OCI-M1 (cell line): ENCODE data around the gene THRB.
"Not testable (repeated sequence)": the region's sequence is repeated elsewhere in the genome, so short reads cannot be mapped to it uniquely, and the experiment has no call there.

Source experiments
- DNase-seq: peaks from one replicate; lab custom pipeline; 2025; lab: John Stamatoyannopoulos, UW

The THRB gene

DNA sequence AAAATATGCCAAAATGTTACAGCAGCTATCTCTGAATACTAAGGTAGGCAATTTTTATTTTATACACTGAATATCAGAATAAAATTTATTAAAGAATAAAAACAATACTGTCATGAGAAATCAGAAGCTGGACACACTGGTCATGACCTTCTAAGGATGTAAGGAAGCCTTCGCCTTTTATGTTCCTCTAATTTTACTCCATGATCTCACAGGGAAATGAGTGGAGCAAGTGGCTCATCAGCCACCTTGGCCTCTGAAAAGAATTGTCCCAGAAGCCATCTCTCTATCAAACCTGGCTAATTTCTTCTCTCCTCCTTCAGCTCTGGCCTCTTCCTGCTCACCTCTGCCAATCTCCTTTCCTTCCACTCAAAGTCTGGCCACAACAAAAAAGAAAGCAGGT lies 48.6 kb downstream of the THRB start:
- DNase-seq = peak; percentile 16

DNA sequence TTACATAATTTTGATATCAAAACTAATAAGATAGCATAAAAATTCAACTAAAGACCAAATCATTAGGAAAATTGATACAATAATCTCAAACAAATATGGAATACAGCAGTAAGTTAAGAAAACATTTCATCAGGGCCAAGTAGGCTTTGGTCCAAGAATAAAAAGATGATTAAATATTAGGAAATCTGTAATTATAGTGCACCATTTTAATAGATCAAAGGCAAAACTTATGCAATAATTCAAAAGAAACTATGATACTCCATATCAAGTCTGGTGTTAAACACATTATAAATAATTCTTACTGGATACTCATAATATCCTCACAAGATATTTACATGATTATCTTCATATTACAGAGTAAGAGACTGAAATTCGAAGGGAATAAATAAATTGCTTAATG lies 51.2 kb downstream of the THRB start:
- DNase-seq = no peak

DNA sequence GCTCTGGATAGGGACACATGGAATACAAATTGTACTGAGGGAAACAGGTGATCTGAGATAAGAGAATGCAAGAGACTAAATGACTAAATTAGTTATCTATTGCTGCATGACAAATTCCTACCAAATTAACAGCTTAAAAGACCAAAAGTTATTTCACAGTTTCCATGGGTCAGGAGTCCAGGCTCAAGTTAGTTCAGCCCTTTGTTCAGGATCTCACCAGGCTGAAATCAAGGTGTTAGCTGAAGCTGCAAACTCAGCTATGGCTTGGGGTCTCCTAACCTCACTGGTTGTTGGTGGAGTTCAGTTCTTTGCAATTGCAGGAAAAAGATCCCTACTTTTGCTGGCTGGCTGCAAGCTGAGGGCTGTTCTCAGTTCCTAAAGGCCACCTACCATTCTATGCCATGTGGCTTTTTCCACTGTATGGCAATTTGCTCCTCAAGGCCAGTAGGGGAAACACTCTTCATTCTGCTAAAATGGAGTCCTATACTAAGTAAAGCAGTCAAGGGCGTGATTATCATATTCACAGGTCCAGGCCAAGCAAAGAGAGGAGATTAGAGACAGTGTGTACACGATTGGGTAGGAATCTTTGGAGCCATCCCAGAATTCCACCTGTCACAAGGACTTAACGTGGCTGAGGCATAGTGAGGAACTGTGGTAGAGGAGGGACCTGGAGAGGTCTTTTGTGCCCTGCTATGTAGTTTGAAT lies 53.7 kb downstream of the THRB start:
- DNase-seq = peak; percentile 15

DNA sequence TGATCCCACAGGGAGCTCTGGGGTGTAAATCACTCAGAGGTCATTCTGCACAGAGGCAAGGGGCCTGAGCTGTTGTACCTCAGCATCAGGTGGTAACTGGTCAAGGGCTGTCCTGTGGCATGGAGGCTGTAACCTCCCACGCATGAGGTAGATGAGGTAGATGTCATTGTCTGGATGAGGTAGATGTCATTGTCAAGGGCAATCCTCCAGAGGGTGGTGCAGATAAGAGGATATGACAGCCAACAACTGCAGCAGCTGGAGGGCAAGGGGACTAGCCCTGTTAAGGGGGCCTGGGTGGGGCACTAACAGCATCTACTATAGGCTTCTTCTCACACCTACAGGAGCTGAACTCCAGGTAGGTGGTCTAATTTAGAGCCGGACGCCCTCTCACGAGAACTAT lies 55.6 kb downstream of the THRB start:
- DNase-seq = no peak

DNA sequence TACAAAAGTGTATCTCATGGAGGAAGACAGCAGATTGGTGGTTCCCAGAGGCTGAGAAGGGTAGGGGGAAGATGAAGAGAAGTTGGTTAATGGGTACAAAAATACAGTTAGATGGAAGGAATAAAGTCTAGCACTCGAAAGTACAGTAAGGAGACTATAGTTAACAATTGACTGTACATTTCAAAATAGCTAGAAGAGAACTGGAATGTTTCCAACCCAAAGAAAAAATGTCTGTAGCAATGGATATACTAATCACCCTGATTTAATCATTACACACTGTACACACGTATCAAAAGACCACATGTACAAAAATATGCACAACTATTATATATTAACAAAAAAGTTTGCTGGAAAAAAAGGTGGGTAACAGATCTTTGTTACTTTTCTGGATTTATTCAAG lies 57.3 kb downstream of the THRB start:
- DNase-seq = no peak

DNA sequence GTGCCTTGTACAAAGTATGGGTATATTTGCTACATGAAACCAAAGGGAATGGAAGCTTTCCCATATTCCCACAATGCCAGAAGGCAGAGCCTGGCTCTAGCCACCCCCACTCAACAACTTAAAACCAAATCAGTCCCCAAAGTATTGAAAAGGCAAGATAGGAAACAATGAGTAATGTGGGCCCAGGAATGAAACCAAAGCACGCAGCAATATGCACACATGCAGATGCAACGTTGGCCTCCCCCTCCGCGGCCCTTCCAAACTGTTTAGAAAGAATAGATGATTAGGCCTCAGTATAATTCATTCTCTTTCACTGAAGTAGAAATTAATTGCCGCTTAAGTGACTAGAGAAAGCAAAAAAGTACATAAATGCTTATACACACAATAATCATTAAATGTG lies 59.1 kb downstream of the THRB start:
- DNase-seq = no peak

DNA sequence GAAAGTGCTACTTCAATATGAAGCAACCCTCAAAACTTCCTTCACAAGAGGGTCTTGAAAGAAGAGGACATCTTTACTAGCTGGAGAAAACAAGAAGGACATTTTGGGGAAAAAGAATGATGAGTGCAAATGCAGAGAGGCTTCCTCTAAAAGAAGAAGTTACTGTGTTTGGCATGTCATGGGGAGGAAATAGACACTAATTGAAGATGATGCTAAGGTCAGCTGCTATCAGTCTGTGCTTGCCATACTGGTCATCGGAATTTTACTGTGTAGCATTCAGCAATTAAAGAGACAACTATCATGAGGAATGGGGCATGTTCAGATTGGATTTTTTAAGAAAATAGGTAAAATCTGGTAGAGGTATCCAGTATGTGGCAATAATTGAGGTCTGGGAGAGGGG lies 60.0 kb downstream of the THRB start:
- DNase-seq = peak; percentile 6

DNA sequence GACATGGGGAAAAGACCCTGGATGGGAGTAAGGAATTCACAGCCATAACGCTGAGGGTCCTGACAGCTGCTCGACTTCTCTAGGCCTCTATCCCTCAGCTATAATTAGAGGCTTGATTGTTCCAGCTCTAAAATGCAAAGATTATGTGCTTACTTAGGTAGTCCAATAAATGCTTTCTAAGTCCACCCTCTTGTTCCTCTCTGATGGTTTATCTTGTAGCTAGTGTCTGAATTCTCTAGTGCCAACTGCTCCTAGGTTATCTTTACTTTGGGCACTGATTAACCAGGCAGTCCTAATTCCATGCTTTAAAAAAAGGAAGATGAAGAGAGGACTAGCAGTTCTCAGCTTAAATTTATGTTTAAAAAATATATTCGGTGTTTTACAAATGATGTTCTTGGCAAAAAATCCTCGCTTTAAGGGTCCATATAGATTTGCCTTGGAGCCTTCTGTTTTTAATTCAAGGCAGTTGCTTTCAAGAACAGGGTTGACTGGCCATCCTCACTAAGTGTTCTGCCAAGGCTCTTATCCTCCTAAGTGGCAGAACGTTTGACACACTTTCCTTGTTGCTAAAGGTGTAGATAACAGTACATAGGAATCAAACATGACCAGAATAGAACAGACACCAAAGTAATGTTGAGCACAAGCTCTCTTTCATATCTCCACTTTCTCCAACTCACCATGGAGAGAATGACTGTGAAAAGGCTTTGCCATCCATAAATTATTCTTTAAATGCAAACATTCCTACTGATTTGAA lies 60.6 kb downstream of the THRB start:
- DNase-seq = no peak

DNA sequence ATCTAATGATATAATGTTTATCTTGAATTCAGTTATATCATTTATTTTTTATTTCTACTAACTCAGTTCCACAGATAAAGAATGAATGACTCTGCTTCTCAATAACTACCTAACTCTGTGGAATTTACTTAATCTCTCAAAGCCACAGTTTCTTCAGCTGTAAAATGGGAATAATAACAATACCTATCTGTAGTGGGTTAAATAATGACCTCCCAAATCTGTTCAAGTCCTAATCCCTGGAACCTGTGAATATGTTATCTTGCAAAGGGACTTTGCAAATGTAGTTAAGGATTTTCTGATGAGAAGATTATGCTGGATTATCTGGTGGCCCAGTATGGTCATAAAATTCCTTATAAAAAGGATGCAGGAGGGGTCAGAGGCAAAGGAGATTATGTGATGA lies 61.7 kb downstream of the THRB start:
- no peak for DNase-seq

- DNase-seq = no peak
Observed at GRCh38 chr3:24428481-24428880, 66.2 kb downstream of the THRB start.

GRCh38 chr3:24426896-24427295 lies 67.8 kb downstream of the THRB start:
- no peak for DNase-seq

DNA sequence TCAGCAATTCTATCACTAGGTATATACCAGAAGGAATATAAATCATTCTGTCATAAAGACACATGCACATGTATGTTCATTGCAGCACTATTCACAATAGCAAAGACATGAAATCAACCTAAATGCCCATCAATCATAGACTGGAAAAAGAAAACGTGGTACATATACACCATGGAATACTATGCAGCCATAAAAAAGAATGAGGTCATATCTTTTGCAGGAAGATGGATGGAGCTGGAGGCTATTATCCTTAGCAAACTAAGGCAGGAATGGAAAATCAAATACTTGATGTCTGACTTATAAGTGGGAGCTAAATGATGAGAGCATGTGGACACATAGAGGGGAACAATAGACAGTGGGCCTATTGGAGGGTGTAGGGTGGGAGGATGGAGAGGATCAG lies 73.8 kb downstream of the THRB start:
- DNase-seq = not testable (repeated sequence)

DNA sequence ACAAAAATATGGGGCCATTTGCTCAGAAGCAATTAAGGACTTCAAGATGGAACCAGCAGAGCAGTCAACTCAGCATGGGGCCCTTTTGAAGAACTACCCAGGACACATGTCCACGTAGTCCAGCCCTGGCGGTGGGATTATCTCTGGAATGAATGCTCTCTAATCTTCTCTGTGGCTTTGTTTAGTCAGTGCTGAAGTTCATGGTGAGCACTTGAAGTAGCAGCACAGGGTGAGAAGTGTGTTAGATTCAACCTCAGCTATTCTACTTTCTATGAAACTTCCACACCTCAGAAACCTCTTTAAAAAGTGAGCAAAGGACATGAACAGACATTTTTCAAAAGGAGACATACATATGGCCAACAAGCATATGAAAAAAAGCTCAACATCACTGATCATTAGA lies 74.4 kb downstream of the THRB start:
- DNase-seq = no peak

DNA sequence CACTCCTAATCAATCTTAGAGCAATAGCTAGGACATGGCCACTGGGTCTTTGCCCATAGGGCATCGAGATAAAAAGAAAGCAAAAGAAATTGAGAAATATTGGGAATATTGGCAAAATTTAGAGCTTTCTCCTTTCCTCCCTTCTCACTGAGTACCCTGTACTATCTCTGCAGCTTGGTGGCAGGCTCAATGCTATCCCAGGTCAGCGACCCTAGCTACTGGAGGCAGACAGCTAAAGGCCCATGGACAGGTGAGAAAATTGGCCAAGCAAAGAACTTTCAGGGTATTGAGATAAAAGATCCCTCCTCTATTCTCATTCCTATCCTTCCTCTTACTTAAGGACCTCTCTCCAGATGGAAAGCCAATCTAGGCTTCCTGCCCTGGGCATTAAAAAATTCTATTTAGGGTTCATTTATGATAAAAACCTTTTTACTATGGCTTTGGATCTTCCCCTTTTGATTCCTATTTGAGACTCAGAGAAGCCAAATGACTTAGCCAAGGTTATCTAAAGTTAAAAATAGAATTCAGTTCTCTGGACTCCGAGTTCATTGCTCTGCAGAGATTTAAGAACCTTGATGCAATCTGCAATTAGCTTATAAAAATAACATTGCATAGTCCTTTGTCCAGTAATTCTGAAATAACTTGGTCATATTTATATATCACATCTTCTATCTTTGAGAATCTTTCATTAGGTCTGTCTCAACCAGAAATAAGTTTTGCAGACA lies 75.4 kb downstream of the THRB start:
- DNase-seq = no peak

DNA sequence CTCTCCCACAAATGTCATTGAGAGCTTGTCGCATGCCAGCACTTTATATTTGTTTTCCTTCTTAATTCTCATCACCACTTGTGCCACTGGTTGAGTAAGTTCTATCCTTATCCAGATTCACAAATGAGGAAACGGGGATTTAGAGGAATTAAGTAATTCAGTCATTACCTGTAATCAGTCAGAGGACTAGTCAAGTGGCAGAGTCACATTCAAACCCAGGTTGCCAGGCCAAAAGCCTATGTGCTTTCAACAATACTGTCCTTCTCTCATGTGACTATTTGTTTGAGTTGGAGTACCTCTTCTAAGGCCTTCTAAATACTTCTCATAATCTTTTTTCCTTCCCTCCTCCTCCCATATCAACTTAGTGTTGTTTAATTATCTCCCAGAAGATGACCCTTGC lies 76.9 kb downstream of the THRB start:
- no peak for DNase-seq

DNA sequence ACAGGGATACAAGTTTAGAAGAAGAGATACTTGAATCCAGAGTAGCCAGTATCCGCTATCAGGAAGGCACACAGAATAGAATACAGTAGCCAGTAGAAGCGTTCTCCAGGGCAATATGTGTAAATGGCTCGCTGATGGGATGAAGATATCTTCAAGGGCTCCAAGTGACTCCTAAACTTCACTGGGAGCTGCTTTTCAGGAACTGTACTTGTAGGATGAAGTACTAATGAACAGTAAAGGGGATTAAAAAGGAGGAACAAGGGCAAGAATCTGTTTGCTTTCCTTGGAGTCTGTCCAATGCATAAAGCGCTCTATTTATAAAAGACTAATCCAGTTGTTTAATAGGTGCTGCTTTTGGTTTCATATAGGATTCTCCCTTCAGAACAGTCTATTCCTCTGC lies 78.4 kb downstream of the THRB start:
- DNase-seq = no peak

DNA sequence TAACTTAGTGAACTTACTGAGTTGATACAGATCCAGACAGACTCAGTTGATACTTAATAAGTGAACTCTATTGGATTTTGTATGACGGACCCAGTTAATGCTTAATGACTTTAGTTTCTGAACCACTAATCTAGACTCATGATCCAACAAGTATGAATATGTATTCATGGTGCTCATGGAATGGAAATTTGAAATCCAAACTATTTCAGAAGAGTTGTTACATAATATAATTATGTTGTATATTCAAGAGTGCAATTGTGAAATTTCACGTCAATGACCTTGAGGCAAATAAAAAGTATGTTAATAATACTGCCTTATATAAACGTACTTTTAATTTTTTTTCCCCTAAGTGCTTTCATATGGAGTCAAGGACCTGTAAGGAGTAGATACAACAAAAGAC lies 78.8 kb downstream of the THRB start:
- DNase-seq = no peak

GRCh38 chr3:24413662-24414061 lies 81.0 kb downstream of the THRB start:
- not testable (repeated sequence) for DNase-seq

DNA sequence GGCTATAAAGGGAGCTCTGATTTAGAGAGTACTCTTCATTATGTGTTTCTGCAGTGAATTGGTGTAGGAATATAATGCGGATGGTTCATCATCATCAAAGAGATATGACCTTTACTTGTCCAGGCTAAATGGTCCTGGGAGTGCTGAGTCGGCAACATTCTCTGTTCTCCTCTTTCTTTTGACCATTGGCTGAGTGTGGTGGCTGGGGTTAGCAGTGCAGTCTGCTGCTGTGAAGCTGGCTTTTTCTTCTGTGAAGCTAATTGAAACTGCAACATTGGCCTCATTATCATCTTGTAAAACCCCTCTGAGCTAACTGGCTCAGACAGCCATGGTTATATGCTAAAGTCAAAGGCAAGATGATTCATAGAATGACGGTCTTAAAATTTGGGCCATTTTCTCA lies 83.8 kb downstream of the THRB start:
- DNase-seq = peak; percentile 8

DNA sequence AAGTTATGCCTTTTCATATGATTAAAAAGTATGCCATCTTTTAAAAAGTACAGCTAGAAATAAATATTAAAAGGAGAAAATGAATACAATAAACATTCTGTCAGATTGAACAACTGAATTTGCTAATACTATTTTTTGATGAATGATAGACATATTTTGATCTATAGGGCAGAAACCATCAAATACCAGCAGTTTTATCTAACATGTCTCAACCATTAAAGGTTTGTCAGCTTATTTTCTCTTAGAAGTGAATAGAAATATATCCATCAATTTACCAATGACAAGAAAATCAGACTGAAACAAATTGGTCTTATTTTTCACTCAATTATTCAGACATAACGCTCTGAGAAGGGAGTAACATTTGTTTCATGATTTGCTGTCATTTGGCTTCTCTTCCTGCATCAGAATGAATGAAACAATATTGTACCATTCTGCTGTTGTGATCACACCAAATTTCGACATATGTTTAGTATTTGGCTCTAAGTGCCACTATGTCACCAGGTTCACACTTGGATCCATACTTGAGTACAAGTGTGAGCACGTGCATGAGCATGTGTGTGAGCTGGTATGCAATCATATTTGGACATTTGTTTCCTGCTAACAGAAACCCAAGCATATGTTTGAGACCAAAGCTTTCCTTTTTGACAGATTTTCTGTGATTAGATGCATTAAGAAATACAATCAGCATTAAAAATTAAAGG lies 86.5 kb downstream of the THRB start:
- DNase-seq = no peak

- no peak for DNase-seq
Observed at GRCh38 chr3:24406900-24407299, 87.8 kb downstream of the THRB start.

- no peak for DNase-seq
Observed at GRCh38 chr3:24405057-24405456, 89.6 kb downstream of the THRB start.

GRCh38 chr3:24401811-24402185 lies 92.9 kb downstream of the THRB start:
- no peak for DNase-seq
